Measurements from ENCODE around the gene COMMD9. TPM values are rescaled to one million over a fixed set of nuclear protein-coding genes. Genes with fewer than 3 reads are reported as not detected.

The COMMD9 gene
- total and polyA plus RNA-seq, 2 experiments from 2014 or later = 22.4 to 44.1 TPM

GRCh38 chr11:36234825-36235224, 54.4 kb downstream of the COMMD9 start:
- Histone ChIP-seq H3K4me3 (no peak overlapping the region), H3K79me2 (replicated peaks; ENCODE audit: insufficient read depth) (no peaks in the 10 kb centered on the region), H3K27ac (ENCODE audit: low read depth) (no peak overlapping the region), H3F3A (replicated peaks; ENCODE audit: low read depth) (no peaks in the 10 kb centered on the region), H3K27me3 (ENCODE audit: insufficient read depth) (no peaks in the 10 kb centered on the region), H3K4me1 (ENCODE audit: insufficient read depth) (peaks cover 3% of the 10 kb centered on the region; the same call in 1 of the 2 replicates), H3K9me2 (ENCODE audit: insufficient read depth) (peaks cover 15% of the 10 kb centered on the region; the same call in 1 of the 2 replicates), H2AFZ (no peak overlapping the region), H3K36me3 (ENCODE audit: insufficient read depth) (no peaks in the 10 kb centered on the region), H3K4me2 (no peak overlapping the region), H4K20me1 (replicated peaks; ENCODE audit: insufficient read depth) (no peaks in the 10 kb centered on the region)
- Mint-ChIP-seq H3K36me3 (ENCODE audit: low read depth) (peaks cover 16% of the 10 kb centered on the region; the same call in 1 of the 3 replicates), H3K27me3 (ENCODE audit: insufficient read depth, low read depth, poor library complexity) (peaks cover 2% of the 10 kb centered on the region), H3K9me3 (no peaks in the 10 kb centered on the region; the same call in 2 of the 3 replicates), H3K4me3 (no peak overlapping the region), H3K4me1 (no peaks in the 10 kb centered on the region), H3K27ac (no peak overlapping the region)
- no peak for DNase-seq (ENCODE audit: low spot score)
- TF ChIP-seq EZH2phosphoT487 (IDR thresholded peaks at IDR 0.05; ENCODE audit: unreplicated experiment) (no peak), CREB1 (CRISPR knock-in tag; IDR thresholded peaks at IDR 0.05; ENCODE audit: low read depth) (no peak)
- no peak for ATAC-seq

GRCh38 chr11:36233204-36233603, 56.0 kb downstream of the COMMD9 start:
- no peak for ATAC-seq
- no peak overlapping the region for H3K27ac ChIP-seq (ENCODE audit: low read depth)
- H3K27me3 Mint-ChIP-seq (ENCODE audit: insufficient read depth, low read depth, poor library complexity) = peaks cover 2% of the 10 kb centered on the region
- no peaks in the 10 kb centered on the region for H3K36me3 ChIP-seq (ENCODE audit: insufficient read depth)
- DNase-seq (ENCODE audit: low spot score) = no peak
- no peak overlapping the region for H3K4me2 ChIP-seq
- H3K4me1 ChIP-seq (ENCODE audit: insufficient read depth) = peaks cover 3% of the 10 kb centered on the region; the same call in 1 of the 2 replicates
- H3K36me3 Mint-ChIP-seq (ENCODE audit: low read depth) = peaks cover 16% of the 10 kb centered on the region; the same call in 1 of the 3 replicates
- no peaks in the 10 kb centered on the region; the same call in 2 of the 3 replicates for H3K9me3 Mint-ChIP-seq
- no peak overlapping the region for H2AFZ ChIP-seq
- no peak overlapping the region for H3K4me3 ChIP-seq
- H3K27ac Mint-ChIP-seq = no peak overlapping the region
- H4K20me1 ChIP-seq (replicated peaks; ENCODE audit: insufficient read depth) = no peaks in the 10 kb centered on the region
- no peak overlapping the region for H3K4me3 Mint-ChIP-seq
- H3K79me2 ChIP-seq (replicated peaks; ENCODE audit: insufficient read depth) = no peaks in the 10 kb centered on the region
- no peaks in the 10 kb centered on the region for H3K4me1 Mint-ChIP-seq
- peaks cover 15% of the 10 kb centered on the region; the same call in 1 of the 2 replicates for H3K9me2 ChIP-seq (ENCODE audit: insufficient read depth)
- H3K27me3 ChIP-seq (ENCODE audit: insufficient read depth) = no peaks in the 10 kb centered on the region
- H3F3A ChIP-seq (replicated peaks; ENCODE audit: low read depth) = no peaks in the 10 kb centered on the region
- TF ChIP-seq ZNF114 (CRISPR knock-in tag; IDR thresholded peaks at IDR 0.05) (no peak), CTCF (conservative IDR thresholded peaks at IDR 0.05; ENCODE audit: low read depth in 2 of 2) (no peak), REST (IDR thresholded peaks at IDR 0.05; ENCODE audit: unreplicated experiment) (no peak), EZH2 (IDR thresholded peaks at IDR 0.05; ENCODE audit: low read depth, unreplicated experiment) (no peak), NANOG (IDR thresholded peaks at IDR 0.05; ENCODE audit: borderline replicate concordance) (no peak), ZNF462 (CRISPR knock-in tag; IDR thresholded peaks at IDR 0.05) (no peak), JUNB (IDR thresholded peaks at IDR 0.05; ENCODE audit: unreplicated experiment) (no peak), CREB1 (CRISPR knock-in tag; IDR thresholded peaks at IDR 0.05; ENCODE audit: low read depth) (no peak), STAT1 (IDR thresholded peaks at IDR 0.05; ENCODE audit: unreplicated experiment) (no peak), EZH2phosphoT487 (IDR thresholded peaks at IDR 0.05; ENCODE audit: unreplicated experiment) (no peak)

Measured in GM23338 (cell line).